ENCODE results near the gene ACAP1. TPM values are rescaled to one million over a fixed set of nuclear protein-coding genes. Genes with fewer than 3 reads are reported as not detected.

ACAP1 gene, protein sequence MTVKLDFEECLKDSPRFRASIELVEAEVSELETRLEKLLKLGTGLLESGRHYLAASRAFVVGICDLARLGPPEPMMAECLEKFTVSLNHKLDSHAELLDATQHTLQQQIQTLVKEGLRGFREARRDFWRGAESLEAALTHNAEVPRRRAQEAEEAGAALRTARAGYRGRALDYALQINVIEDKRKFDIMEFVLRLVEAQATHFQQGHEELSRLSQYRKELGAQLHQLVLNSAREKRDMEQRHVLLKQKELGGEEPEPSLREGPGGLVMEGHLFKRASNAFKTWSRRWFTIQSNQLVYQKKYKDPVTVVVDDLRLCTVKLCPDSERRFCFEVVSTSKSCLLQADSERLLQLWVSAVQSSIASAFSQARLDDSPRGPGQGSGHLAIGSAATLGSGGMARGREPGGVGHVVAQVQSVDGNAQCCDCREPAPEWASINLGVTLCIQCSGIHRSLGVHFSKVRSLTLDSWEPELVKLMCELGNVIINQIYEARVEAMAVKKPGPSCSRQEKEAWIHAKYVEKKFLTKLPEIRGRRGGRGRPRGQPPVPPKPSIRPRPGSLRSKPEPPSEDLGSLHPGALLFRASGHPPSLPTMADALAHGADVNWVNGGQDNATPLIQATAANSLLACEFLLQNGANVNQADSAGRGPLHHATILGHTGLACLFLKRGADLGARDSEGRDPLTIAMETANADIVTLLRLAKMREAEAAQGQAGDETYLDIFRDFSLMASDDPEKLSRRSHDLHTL
- total RNA-seq (2014; rRNA removed) = 1.5 TPM in 1 of 2 replicates, not detected in the other
- polyA plus RNA-seq (2012) = 18.6 TPM

DNA sequence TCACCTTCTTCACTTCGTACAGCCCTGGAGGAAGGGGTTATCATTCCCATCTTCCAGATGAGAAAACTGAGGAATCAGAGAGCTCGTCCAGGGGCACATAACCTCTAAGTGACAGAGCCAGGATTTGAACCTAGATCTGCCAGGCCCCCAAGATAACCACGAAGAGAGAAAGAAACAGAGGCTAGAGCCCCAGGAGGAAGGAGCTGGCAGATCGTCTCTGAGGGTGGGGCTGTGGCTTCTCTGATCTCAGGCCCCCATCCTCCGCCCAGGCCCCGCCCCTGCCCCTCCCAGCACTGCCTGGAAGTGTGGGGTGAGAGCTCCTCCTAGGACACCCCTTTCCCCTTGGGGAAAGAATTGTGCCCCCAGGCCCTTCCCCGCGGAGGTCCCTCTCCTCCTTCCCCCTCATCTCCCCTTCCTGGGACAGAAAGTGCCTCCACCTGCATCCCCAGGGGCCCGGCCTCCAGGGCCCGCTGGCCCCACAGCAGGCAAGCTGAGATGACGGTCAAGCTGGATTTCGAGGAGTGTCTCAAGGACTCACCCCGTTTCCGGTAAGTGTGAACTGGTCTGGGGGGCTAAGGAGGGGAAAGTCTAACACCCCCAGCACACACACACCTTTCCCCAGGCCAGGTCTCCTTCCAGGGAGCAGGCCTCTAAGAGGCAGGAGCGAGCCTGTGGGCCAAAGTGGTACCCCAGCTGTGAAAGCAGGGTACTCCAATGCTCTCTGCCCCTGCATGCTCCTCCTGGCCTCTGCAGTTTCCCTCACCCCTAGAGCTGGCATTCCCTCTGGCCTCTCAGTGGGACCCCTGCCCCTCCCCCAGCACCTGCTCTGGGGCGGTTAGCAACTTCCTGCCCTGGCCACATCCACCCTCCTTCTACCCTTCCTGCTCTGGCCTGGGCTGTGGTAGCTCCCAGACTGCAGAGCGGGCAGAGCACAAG lies at the start of gene ACAP1:
ACAP1 (plus strand) TSS at position 290 of the 936 bp plus-strand sequence; CDS start at position 496, 206 bp downstream.
- DNase-seq (ENCODE audit: low read depth) = no peak

GRCh38 chr17:7289256-7290032 lies 46.9 kb upstream of the ACAP1 start:
- no peak for DNase-seq (ENCODE audit: low read depth)

DNA sequence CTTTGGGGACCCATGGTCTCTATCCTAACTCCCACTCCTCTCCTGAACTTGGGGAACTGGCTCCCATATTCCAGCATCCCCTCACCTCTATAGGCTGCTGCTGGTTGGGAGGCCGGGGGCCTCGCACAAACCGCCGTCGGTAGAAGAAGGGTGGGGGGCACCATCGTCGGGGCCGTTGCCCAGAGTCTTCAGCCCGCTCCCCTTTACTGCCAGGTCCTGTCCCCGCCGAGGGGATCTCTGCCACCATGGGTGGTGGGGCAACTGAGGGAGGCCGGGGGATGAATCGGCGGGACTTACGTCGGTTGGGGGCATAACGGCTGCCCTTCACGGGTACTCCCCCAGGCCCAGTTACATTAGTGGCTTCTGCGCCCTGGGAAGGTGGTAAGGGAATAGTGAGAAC lies 46.2 kb upstream of the ACAP1 start:
- no peak for DNase-seq (ENCODE audit: low read depth)

DNA sequence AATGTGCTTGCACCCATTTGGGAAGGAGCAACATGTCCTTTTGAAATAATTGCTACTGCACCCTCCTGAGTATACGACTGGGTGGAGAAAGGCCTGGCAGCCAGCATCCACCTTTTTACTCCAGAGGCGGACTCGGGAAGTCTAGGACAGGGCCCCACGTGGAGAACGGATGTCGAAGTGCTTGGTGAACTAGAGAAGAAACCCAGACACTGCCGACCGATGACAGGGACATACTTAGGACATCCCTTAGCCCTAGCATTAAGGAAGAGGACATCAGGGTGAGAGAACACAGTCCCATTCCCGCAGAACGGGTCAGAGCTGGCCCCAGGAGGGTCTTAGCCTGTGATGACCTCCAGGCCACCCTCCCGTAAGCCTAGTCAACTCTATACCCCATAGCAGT lies 45.6 kb upstream of the ACAP1 start:
- DNase-seq (ENCODE audit: low read depth) = no peak

- no peak for DNase-seq (ENCODE audit: low read depth)
Observed at GRCh38 chr17:7292194-7292593, 44.1 kb upstream of the ACAP1 start.

DNA sequence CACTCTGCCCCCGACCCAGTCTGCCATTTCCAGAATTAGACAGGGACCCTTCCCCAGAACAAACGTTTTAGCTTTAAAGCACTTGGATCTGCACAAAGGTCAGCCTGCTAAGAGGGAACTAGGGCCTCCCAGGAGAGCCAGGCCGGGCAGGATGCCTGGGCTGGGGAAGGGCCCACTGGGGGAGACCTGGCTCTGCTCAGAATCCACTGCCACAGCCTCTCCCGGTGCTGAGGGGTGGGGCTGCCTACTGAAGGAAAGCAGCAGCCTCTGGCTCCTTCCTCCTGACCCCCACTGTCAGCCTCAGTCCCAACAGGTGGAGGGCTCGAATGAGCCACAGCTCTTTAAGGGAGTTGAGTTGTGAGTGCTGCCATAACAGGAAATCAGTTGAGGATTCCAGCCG lies 43.6 kb upstream of the ACAP1 start:
- DNase-seq (ENCODE audit: low read depth) = no peak

- no peak for DNase-seq (ENCODE audit: low read depth)
Observed at GRCh38 chr17:7293159-7293558, 43.2 kb upstream of the ACAP1 start.

DNA sequence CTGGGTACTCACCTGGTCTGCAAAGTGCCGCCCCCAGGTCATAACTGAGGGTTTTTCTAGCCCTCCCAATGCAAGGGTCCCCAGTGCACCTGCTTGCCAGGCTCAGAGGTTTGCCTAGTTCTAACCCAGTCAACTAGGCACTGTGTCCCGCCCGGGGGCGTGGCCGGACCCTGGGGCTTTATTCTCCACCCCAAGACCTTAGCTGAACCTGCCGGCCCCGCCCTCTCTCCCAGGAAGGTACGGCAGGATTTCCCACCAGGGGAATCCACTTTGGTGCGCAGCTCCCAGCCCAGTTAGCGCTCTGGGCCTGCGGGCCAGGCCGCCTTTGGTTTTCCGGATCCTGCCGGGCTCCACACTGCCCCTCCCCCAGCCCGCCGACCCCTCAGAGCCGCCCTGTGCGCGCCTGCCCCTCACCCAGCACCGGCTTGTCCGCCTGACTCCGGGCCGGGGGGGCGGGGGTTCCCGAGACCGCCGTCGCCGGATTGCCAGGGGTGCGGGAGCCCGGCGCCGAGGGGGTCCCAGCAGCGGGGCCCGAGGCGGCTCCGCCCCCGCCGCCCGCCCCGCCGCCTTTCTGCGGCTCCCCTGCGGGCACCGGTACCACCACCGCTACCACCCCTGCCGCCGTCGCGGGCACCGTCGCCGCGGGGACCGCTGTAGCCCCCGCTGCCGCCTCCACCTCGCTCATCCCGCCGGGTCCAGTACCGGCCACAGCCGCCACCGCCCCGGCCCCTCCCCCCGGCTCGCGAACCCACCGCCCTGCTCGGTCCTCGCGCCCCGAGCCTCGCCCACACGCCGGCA lies 42.3 kb upstream of the ACAP1 start:
- DNase-seq (ENCODE audit: low read depth) = no peak

DNA sequence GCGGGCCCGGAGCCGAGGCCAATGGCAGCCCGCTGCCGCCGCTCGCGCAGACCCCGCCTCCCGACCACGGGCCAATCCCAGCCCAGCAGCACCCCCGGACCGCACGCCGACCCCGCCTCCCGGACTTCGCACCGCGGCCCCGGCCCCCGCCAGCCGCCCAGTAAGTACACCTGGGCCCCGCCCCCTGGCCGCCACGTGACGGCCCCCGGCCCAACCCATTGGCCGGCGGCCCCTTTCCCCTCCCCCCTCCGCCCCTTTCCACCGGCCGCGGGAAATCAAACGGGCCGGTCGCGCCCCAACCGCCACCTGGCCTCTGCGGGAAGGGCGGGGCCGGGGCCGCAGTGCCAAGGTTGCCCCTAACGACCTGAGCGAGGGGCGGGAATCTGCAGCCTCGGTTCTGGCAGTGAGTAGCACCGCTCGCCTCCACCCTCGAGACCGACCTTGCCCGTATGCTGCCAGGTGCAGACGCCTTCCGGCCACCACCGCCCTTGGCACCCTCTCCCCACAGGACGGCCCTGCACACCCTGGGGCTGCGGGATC lies 41.6 kb upstream of the ACAP1 start, which contains the start of gene YBX2:
YBX2 (minus strand) TSS at position 26 of the 540 bp plus-strand sequence. CDS start 139 bp downstream, outside the sequence.
- no peak for DNase-seq (ENCODE audit: low read depth)

DNA sequence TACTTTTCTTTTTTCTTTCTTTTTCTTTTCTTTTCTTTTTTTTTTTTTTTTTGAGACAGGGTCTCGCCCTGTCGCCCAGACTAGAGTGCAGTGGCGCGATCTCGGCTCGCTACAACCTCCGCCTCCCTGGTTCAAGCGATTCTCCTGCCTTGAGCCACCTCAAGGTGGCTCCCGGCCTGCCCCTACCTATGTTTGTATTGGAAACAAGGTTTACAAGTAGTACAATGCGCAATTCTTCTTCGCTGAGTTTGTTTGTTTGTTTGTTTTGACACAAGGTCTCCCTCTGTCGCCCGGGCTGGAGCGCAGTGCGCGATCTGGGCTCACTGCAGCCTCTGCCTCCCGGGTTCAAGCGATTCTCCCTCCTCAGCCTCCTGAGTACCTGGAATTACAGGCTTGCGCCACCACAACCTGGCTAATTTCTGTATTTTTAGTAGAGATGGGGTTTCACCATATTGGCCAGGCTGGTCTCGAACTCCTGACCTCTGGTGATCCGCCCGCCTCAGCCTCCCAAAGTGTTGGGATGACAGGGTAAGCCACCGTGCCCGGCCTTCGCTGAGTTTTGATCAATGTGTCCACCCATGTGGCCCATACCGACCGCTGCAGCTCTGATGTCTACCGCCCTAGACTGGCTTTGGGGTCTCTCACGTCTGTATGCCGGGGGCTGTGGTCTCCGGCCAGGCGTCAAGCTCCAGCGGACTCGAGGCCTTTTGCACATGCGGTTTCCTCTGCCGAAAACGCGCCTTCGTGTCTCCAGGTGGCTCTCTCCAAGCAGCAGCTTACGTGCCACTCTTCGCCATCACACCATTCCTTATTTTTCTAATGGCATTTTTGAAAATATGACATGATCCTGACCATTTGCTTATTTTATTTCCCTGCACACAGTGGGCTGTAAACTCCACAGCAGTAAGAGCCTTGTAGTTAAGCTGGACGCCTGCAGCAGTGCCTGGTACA lies 40.8 kb upstream of the ACAP1 start:
- DNase-seq (ENCODE audit: low read depth) = no peak

- DNase-seq (ENCODE audit: low read depth) = peak; percentile 75
Observed at GRCh38 chr17:7296189-7296861, 40.0 kb upstream of the ACAP1 start.

GRCh38 chr17:7304179-7304578 lies 32.1 kb upstream of the ACAP1 start:
- no peak for DNase-seq (ENCODE audit: low read depth)

- DNase-seq (ENCODE audit: low read depth) = peak; percentile 100
Observed at GRCh38 chr17:7306911-7307685, 29.2 kb upstream of the ACAP1 start, which contains the start of gene EIF5A. EIF5A (plus strand) TSS chr17:7307628; CDS start chr17:7309636, 2,008 bp downstream.

DNA sequence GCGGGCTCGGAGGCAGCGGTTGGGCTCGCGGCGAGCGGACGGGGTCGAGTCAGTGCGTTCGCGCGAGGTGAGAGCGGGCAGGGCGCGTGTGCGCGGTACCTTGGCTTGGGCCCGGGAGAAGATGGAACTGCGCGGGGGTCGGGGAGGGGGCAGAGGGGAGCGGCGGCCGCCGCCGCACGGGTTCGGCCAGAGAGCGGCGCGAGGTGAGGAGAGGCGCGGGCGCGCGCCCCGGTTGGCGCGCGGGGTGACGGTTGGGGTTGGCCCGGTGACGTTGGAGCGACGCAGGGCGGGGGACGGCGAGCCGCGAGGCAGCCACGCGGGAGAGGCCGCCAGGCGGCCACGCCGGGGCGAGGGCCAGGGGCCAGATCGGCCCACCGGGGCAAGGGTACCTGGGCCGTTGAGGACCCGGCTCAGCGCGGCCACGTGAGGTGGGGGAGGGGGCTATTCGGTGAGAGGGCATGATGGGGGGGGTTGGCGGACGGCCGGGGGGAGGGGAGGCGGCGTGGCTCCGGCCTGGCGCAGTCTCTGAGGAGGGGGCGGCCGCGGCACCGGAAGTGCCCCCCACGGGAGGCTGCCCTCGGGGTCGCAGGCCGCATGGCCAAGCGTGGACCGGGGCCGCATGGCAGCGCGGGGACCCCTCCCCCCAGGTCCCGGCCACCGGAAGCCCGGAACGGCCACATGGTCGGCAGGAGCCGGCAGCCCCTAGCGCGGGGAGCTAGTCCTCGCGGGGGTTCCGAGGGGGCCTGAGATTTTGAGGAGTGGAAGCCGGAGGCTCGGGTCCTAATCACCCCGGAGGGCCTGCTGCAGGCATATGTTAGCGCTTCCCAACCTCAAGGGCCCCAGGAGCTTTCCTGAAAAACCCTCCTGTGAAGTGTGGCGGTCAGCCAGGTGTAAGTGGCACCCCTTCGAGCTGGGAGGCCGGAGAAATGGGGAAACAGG lies 28.4 kb upstream of the ACAP1 start:
- peak; percentile 33 for DNase-seq (ENCODE audit: low read depth)

DNA sequence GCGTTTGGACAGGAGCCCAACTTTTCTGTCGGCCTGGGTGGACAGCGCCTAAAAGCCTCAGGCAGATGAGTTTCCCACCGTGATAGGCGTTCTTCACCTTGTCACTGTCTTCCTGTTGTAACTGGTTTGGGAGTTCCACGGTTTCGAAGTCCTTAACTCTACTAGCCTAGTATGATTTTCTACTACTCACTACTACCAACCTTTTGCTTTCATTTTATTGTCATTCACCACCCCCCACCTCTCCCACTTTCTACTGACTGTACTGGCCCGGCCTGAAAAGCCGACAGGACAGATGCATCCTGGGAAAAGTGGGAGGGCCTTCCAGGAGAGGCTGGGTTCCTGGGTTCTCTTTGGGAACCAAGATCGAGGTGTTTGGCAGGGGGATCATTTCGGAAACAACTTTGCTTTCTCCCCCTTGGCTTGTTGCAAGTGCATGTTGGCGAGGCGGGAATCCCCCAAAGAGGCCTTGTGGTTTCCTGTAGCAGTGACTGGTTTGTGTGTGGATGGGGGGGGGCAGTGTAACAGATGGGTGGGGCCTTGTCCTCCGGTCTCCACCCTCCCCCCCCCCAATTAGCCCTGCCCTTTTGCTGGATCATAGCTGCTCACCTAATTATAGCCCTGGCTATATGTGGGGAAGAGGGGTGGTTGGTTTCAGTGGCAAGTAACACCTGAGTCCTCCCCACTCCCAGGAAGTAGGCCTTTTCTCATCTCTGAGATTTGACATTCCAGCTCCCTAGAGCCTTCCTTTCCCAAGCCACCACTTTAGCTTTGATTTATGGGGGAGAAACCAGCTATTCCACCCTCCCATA lies 27.5 kb upstream of the ACAP1 start:
- DNase-seq (ENCODE audit: low read depth) = peak; percentile 80
